ENCODE measurements around the gene INTS4. TPM values are rescaled to one million over a fixed set of nuclear protein-coding genes. Genes with fewer than 3 reads are reported as not detected.
"Not testable (repeated sequence)": the region's sequence is repeated elsewhere in the genome, so short reads cannot be mapped to it uniquely, and the experiment has no call there.

Gene INTS4
- total RNA-seq, 1 donor from 2014 or later, result 41.0 TPM

- no peak overlapping the region for H3K27ac ChIP-seq
- intact Hi-C loops (cut with DNase I), result no loop called here
- H3K9me3 ChIP-seq, result no peaks in the 10 kb centered on the region
- no peaks in the 10 kb centered on the region for H3K36me3 ChIP-seq
- H3K4me1 ChIP-seq, result peaks cover 6% of the 10 kb centered on the region
- TF ChIP-seq CTCF (IDR thresholded peaks at IDR 0.05), result no peak
- no peak for TF ChIP-seq POLR2AphosphoS5 (IDR thresholded peaks at IDR 0.05; ENCODE audit: insufficient read depth in 1 of 2, low read depth in 1 of 2)
- no peak for TF ChIP-seq POLR2A (IDR thresholded peaks at IDR 0.05)
- no peaks in the 10 kb centered on the region for H3K27me3 ChIP-seq
- H3K4me3 ChIP-seq, result no peak overlapping the region
- no peak for DNase-seq (ENCODE audit: extremely low spot score in 2 of 2)
Observed at GRCh38 chr11:78031629-78032028, 37.2 kb upstream of the INTS4 start.

GRCh38 chr11:78030429-78031325, 36.2 kb upstream of the INTS4 start:
- no peak for DNase-seq (ENCODE audit: extremely low spot score in 2 of 2)
- intact Hi-C loops (cut with DNase I), result no loop called here
- H3K27ac ChIP-seq, result no peak overlapping the region

GRCh38 chr11:78028423-78028822, 34.0 kb upstream of the INTS4 start:
- H3K4me1 ChIP-seq; intact Hi-C loops (cut with DNase I); H3K27ac ChIP-seq: not testable (repeated sequence)

More at GRCh38 chr11:78030429-78031325, 36.2 kb upstream of the INTS4 start:
- Histone ChIP-seq H3K9me3 (no peaks in the 10 kb centered on the region), H3K27me3 (no peaks in the 10 kb centered on the region), H3K4me3 (no peak overlapping the region), H3K4me1 (peaks cover 6% of the 10 kb centered on the region), H3K36me3 (no peaks in the 10 kb centered on the region)
- TF ChIP-seq CTCF (IDR thresholded peaks at IDR 0.05) (no peak), POLR2AphosphoS5 (IDR thresholded peaks at IDR 0.05; ENCODE audit: insufficient read depth in 1 of 2, low read depth in 1 of 2) (no peak), POLR2A (IDR thresholded peaks at IDR 0.05) (no peak)

GRCh38 chr11:78027759-78028158, 33.3 kb upstream of the INTS4 start:
- intact Hi-C loops (cut with DNase I), result no loop called here
- Histone ChIP-seq H3K27me3 (no peaks in the 10 kb centered on the region), H3K27ac (no peak overlapping the region), H3K9me3 (no peaks in the 10 kb centered on the region), H3K36me3 (no peaks in the 10 kb centered on the region), H3K4me3 (no peak overlapping the region), H3K4me1 (peaks cover 6% of the 10 kb centered on the region)
- TF ChIP-seq POLR2AphosphoS5 (IDR thresholded peaks at IDR 0.05; ENCODE audit: insufficient read depth in 1 of 2, low read depth in 1 of 2) (no peak), POLR2A (IDR thresholded peaks at IDR 0.05) (no peak), CTCF (IDR thresholded peaks at IDR 0.05) (no peak)
- DNase-seq (ENCODE audit: extremely low spot score in 2 of 2), result no peak

More at GRCh38 chr11:78028423-78028822, 34.0 kb upstream of the INTS4 start:
- H3K27me3 ChIP-seq; DNase-seq (ENCODE audit: extremely low spot score in 2 of 2); H3K36me3 ChIP-seq; H3K4me3 ChIP-seq; H3K9me3 ChIP-seq: not testable (repeated sequence)

- Histone ChIP-seq H3K9me3 (no peaks in the 10 kb centered on the region), H3K4me1 (peaks cover 1% of the 10 kb centered on the region), H3K4me3 (no peak overlapping the region), H3K27ac (no peak overlapping the region), H3K36me3 (no peaks in the 10 kb centered on the region), H3K27me3 (no peaks in the 10 kb centered on the region)
- no peak for TF ChIP-seq POLR2AphosphoS5 (IDR thresholded peaks at IDR 0.05; ENCODE audit: insufficient read depth in 1 of 2, low read depth in 1 of 2)
- no peak for TF ChIP-seq POLR2A (IDR thresholded peaks at IDR 0.05)
- TF ChIP-seq CTCF (IDR thresholded peaks at IDR 0.05), result no peak
- intact Hi-C loops (cut with DNase I), result no loop called here
- no peak for DNase-seq (ENCODE audit: extremely low spot score in 2 of 2)
Observed at GRCh38 chr11:78025378-78025777, 30.9 kb upstream of the INTS4 start.
